Panc1 (cell line): ENCODE results near the gene DCD. TPM values are rescaled to one million over a fixed set of nuclear protein-coding genes. Genes with fewer than 3 reads are reported as not detected.

Experiments used
- ATAC-seq: fragments of 200-7000 bp; cut with Tn5 transposase; 2 replicates; pipeline ENCODE4 v1.9.1; 2020; ENCODE audit warnings: mild to moderate bottlenecking, moderate library complexity
- BruUV-seq: library from RNA; stranded (reverse); fragments of 400-500 nt; replicated peaks from 2 replicates; lab custom pipeline; 2021; lab: Mats Ljungman, UMichigan
- CTCF ChIA-PET: fragments of 300-600 bp; sonication (Branson Sonifier 250); formaldehyde crosslinking; loops from one replicate; lab custom pipeline; 2022; ENCODE audit warnings: antibody characterized with exemption; lab: Charles Lee
- POLR2A ChIA-PET: fragments of 300-600 bp; sonication (Branson Sonifier 250); formaldehyde crosslinking; loops from one replicate; lab custom pipeline; 2022; ENCODE audit warnings: antibody characterized with exemption; lab: Charles Lee
- DNase-seq: peaks from one replicate; pipeline ENCODE4 v3.0.0-alpha.2; 2010; ENCODE audit warnings: low read depth, low spot score
- H3K27ac ChIP-seq: 2 replicates; pipeline ENCODE4 v1.5.1; 2011; ENCODE audit warnings: mild to moderate bottlenecking, low read length, inconsistent platforms
- H3K27me3 ChIP-seq: fragments of 200-500 bp; sonication (Bioruptor generic); 2 replicates; pipeline ENCODE4 v1.6.0; 2014; ENCODE audit warnings: low read length, inconsistent platforms; ENCODE audit not compliant: control insufficient read depth, insufficient read depth
- H3K36me3 ChIP-seq: fragments of 200-500 bp; sonication (Bioruptor generic); 2 replicates; pipeline ENCODE4 v1.5.1; 2014; ENCODE audit warnings: inconsistent platforms, mild to moderate bottlenecking, low read length, moderate library complexity; ENCODE audit not compliant: control insufficient read depth, insufficient read depth
- H3K4me1 ChIP-seq: 2 replicates; pipeline ENCODE4 v1.5.1; 2011; ENCODE audit warnings: inconsistent platforms, mild to moderate bottlenecking, low read length, moderate library complexity; ENCODE audit not compliant: control insufficient read depth, insufficient read depth
- H3K4me3 ChIP-seq, 2 experiments: 2 replicates each; pipeline ENCODE4 v1.5.1; 2011 to 2012; ENCODE audit warnings: low read depth in 2 of 2, low read length in 2 of 2, mild to moderate bottlenecking in 2 of 2, inconsistent platforms in 1 of 2, moderate library complexity in 1 of 2
- H3K9me3 ChIP-seq: fragments of 200-500 bp; sonication (Bioruptor generic); 2 replicates; pipeline ENCODE4 v1.5.1; 2014; ENCODE audit warnings: low read depth, mild to moderate bottlenecking, inconsistent platforms, low read length, moderate library complexity; ENCODE audit not compliant: control insufficient read depth, insufficient read depth
- CTCF ChIP-seq: fragments of 450-650 bp; IDR thresholded peaks from 2 replicates; pipeline ENCODE4 v1.5.1; 2017; ENCODE audit warnings: mild to moderate bottlenecking
- POLR2AphosphoS5 ChIP-seq: IDR thresholded peaks from 2 replicates; pipeline ENCODE4 v1.6.1; 2012; ENCODE audit warnings: mild to moderate bottlenecking, low read depth, low read length, moderate library complexity
- REST ChIP-seq, 2 experiments: IDR thresholded peaks; 2 replicates each; pipeline ENCODE4 v1.6.1; 2011 to 2012; ENCODE audit warnings: low read depth in 2 of 2, control low read depth in 1 of 2, low read length in 1 of 2, mild to moderate bottlenecking in 1 of 2, moderate library complexity in 1 of 2; ENCODE audit not compliant: insufficient read depth in 1 of 2
- SIN3A ChIP-seq: IDR thresholded peaks from 2 replicates; pipeline ENCODE4 v1.6.1; 2012; ENCODE audit warnings: low read depth, mild to moderate bottlenecking, low read length, moderate library complexity, borderline replicate concordance; ENCODE audit not compliant: insufficient read depth
- TCF7L2 ChIP-seq: IDR thresholded peaks from 2 replicates; pipeline ENCODE4 v1.6.1; 2011; ENCODE audit warnings: mild to moderate bottlenecking, low read depth, low read length, inconsistent platforms
- in situ Hi-C: cut with HindIII; loops from 2 replicates; pipeline ENCODE4 v1.10.0; 2016; ENCODE audit warnings: low sequenced_read_pairs, low pct_unique_long_range_greater_than_20kb
- intact Hi-C: fragments of 100-400 bp; cut with micrococcal nuclease; formaldehyde crosslinking; loops from one replicate; pipeline ENCODE4 v1.10.0; 2022; ENCODE audit not compliant: unreplicated experiment
- total RNA-seq: library from RNA; stranded (reverse); gene quantifications from one replicate; pipeline ENCODE4 v1.2.1, GENCODE V29; 2021; ENCODE audit not compliant: unreplicated experiment

DCD gene
- total RNA-seq, 1 experiment from 2014 or later, result not detected

GRCh38 chr12:54680374-54680773, 32.2 kb upstream of the DCD start:
- ChIA-PET CTCF (interaction anchor here (0.6 kb wide), 1 partner anchor 528 kb away, joined by 3 read pairs; no protein-coding TSS in a partner anchor), POLR2A (no interaction called here)
- in situ Hi-C loops (no loop called here), intact Hi-C loops (no loop called here)
- ATAC-seq, result peak; percentile 87
- H3K36me3 ChIP-seq, result no peaks in the 10 kb centered on the region
- TF ChIP-seq REST (IDR thresholded peaks at IDR 0.05; ENCODE audit: insufficient read depth in 1 of 2, low read depth in 2 of 2, low read length in 1 of 2), result no peak
- peak; percentile 68 for TF ChIP-seq CTCF
- TF ChIP-seq SIN3A, result no peak
- TF ChIP-seq TCF7L2, result no peak
- TF ChIP-seq POLR2AphosphoS5, result no peak
- H3K27me3 ChIP-seq, result peaks cover 28% of the 10 kb centered on the region; the same call in 1 of the 2 replicates
- H3K27ac ChIP-seq, result no peak overlapping the region
- BruUV-seq, result no TSS peak
- peak; percentile 39 for DNase-seq
- H3K4me1 ChIP-seq, result no peaks in the 10 kb centered on the region
- H3K4me3 ChIP-seq, result no peak overlapping the region
- H3K9me3 ChIP-seq, result no peaks in the 10 kb centered on the region

- DNase-seq, result no peak
- intact Hi-C loops (no loop called here), in situ Hi-C loops (no loop called here)
- Histone ChIP-seq H3K4me3 (no peak overlapping the region), H3K9me3 (no peaks in the 10 kb centered on the region), H3K36me3 (no peaks in the 10 kb centered on the region), H3K27me3 (peaks cover 24% of the 10 kb centered on the region; the same call in 1 of the 2 replicates), H3K27ac (no peak overlapping the region), H3K4me1 (no peaks in the 10 kb centered on the region)
- TF ChIP-seq REST (IDR thresholded peaks at IDR 0.05; ENCODE audit: insufficient read depth in 1 of 2, low read depth in 2 of 2, low read length in 1 of 2), result no peak
- TF ChIP-seq CTCF, result no peak
- no peak for TF ChIP-seq SIN3A
- TF ChIP-seq POLR2AphosphoS5, result no peak
- TF ChIP-seq TCF7L2, result no peak
- no TSS peak for BruUV-seq
- no peak for ATAC-seq
- ChIA-PET POLR2A (no interaction called here), CTCF (no interaction called here)
Measured at GRCh38 chr12:54678131-54678530, 30.0 kb upstream of the DCD start.
